ENCODE results near the gene SMO.

Gene SMO

GRCh38 chr7:129150199-129150996 lies 38.0 kb upstream of the SMO start:
- H3K27me3 ChIP-seq (ENCODE audit: control insufficient read depth in 3 of 3, insufficient read depth in 3 of 3, low read depth in 1 of 3, low read length in 3 of 3): peaks cover 0 to 15% (median 0%) of the 10 kb centered on the region in 3 experiments
- DNase-seq (ENCODE audit: low spot score): no peak

GRCh38 chr7:129157651-129158050 lies 30.8 kb upstream of the SMO start:
- Histone ChIP-seq H4K91ac (ENCODE audit: low read depth, low read length, poor library complexity) (no peak overlapping the region), H2BK5ac (ENCODE audit: low read length) (no peak overlapping the region), H3K23ac (ENCODE audit: low read depth, low read length, poor library complexity) (no peak overlapping the region), H3K4ac (ENCODE audit: low read length) (no peak overlapping the region), H3K79me1 (ENCODE audit: low read depth, low read length) (no peaks in the 10 kb centered on the region), H2AK5ac (ENCODE audit: low read depth, low read length) (no peak overlapping the region), H3K14ac (ENCODE audit: low read length) (no peak overlapping the region), H3K4me2 (ENCODE audit: insufficient read depth, low read length, poor library complexity, severe bottlenecking) (no peak overlapping the region), H3K18ac (ENCODE audit: low read length) (no peak overlapping the region), H3K4me3 (ENCODE audit: low read length in 2 of 2) (no peak overlapping the region), H2BK15ac (ENCODE audit: low read length) (no peak overlapping the region), H3K9me3 (replicated peaks in 1 of 2; ENCODE audit: control insufficient read depth in 2 of 2, insufficient read depth in 1 of 2, low read depth in 1 of 2, low read length in 2 of 2) (no peaks in the 10 kb centered on the region), H2AFZ (ENCODE audit: low read length) (no peak overlapping the region), H3K27me3 (ENCODE audit: control insufficient read depth in 3 of 3, insufficient read depth in 3 of 3, low read depth in 1 of 3, low read length in 3 of 3) (no peaks in the 10 kb centered on the region), H3K9ac (ENCODE audit: low read depth, low read length, poor library complexity) (no peak overlapping the region), H4K8ac (ENCODE audit: low read depth, low read length) (no peak overlapping the region), H2BK120ac (ENCODE audit: low read depth, low read length) (no peak overlapping the region), H3K27ac (replicated peaks; ENCODE audit: low read length) (no peak overlapping the region), H3K36me3 (replicated peaks in 1 of 2; ENCODE audit: control insufficient read depth in 2 of 2, insufficient read depth in 2 of 2, low read length in 2 of 2) (no peaks in the 10 kb centered on the region), H3K4me1 (ENCODE audit: control insufficient read depth in 2 of 2, insufficient read depth in 1 of 2, low read depth in 1 of 2, low read length in 2 of 2) (peaks cover 4 to 7% of the 10 kb centered on the region in 2 donors), H2BK12ac (ENCODE audit: low read length) (no peak overlapping the region)
- WGBS, 2 donors (ENCODE audit: extremely low coverage in 2 of 2, insufficient read length in 2 of 2, insufficient replicate concordance in 1 of 2): no CpG with 5 or more reads among the region's 9 CpGs
- no peak for DNase-seq (ENCODE audit: low spot score)

More at GRCh38 chr7:129150199-129150996, 38.0 kb upstream of the SMO start:
- WGBS, 2 donors (ENCODE audit: extremely low coverage in 2 of 2, insufficient read length in 2 of 2, insufficient replicate concordance in 1 of 2): no CpG with 5 or more reads among the region's 8 CpGs
- H3K23ac ChIP-seq (ENCODE audit: low read depth, low read length, poor library complexity): peak overlapping the region; percentile 17
- H3K9ac ChIP-seq (ENCODE audit: low read depth, low read length, poor library complexity): no peak overlapping the region
- H2AFZ ChIP-seq (ENCODE audit: low read length): no peak overlapping the region
- no peak overlapping the region for H2BK12ac ChIP-seq (ENCODE audit: low read length)
- H2BK15ac ChIP-seq (ENCODE audit: low read length): no peak overlapping the region
- no peak overlapping the region for H2AK5ac ChIP-seq (ENCODE audit: low read depth, low read length)
- H3K27ac ChIP-seq (replicated peaks; ENCODE audit: low read length): no peak overlapping the region
- H3K18ac ChIP-seq (ENCODE audit: low read length): peak overlapping the region; percentile 60
- no peak overlapping the region for H3K4ac ChIP-seq (ENCODE audit: low read length)
- H2BK120ac ChIP-seq (ENCODE audit: low read depth, low read length): no peak overlapping the region
- H3K4me3 ChIP-seq (ENCODE audit: low read length in 2 of 2): no peak overlapping the region
- H2BK5ac ChIP-seq (ENCODE audit: low read length): no peak overlapping the region
- no peaks in the 10 kb centered on the region for H3K36me3 ChIP-seq (replicated peaks in 1 of 2; ENCODE audit: control insufficient read depth in 2 of 2, insufficient read depth in 2 of 2, low read length in 2 of 2)
- peaks cover 4% of the 10 kb centered on the region for H3K79me1 ChIP-seq (ENCODE audit: low read depth, low read length)
- peaks cover 0 to 14% of the 10 kb centered on the region in 2 donors for H3K4me1 ChIP-seq (ENCODE audit: control insufficient read depth in 2 of 2, insufficient read depth in 1 of 2, low read depth in 1 of 2, low read length in 2 of 2)
- no peak overlapping the region for H3K14ac ChIP-seq (ENCODE audit: low read length)
- no peak overlapping the region for H3K4me2 ChIP-seq (ENCODE audit: insufficient read depth, low read length, poor library complexity, severe bottlenecking)
- no peak overlapping the region for H4K8ac ChIP-seq (ENCODE audit: low read depth, low read length)
- no peak overlapping the region for H4K91ac ChIP-seq (ENCODE audit: low read depth, low read length, poor library complexity)
- H3K9me3 ChIP-seq (replicated peaks in 1 of 2; ENCODE audit: control insufficient read depth in 2 of 2, insufficient read depth in 1 of 2, low read depth in 1 of 2, low read length in 2 of 2): no peaks in the 10 kb centered on the region

DNA sequence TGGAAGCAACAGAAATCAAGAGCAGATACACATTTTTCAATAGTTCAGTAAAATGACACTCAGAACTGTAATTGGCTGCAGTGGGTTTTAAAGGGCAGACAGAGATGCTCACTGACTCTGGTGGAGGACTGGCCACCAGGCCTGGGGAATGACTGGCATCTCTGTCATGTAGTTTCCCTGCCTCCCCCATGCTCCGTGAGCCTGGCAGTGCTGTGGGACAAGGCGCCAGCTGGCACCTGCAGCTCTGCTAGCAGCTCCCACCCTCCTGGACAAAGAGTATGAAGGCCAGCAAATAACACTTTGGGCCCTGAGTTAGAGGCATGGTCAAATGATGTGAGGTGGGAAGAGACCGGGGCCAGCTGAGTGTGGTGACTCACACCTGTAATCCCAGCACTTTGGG lies 28.9 kb upstream of the SMO start:
- Histone ChIP-seq H3K9ac (ENCODE audit: low read depth, low read length, poor library complexity) (no peak overlapping the region), H2AK5ac (ENCODE audit: low read depth, low read length) (no peak overlapping the region), H2BK15ac (ENCODE audit: low read length) (no peak overlapping the region), H2AFZ (ENCODE audit: low read length) (no peak overlapping the region), H3K4me2 (ENCODE audit: insufficient read depth, low read length, poor library complexity, severe bottlenecking) (no peak overlapping the region), H2BK120ac (ENCODE audit: low read depth, low read length) (no peak overlapping the region), H3K4ac (ENCODE audit: low read length) (no peak overlapping the region), H3K4me3 (ENCODE audit: low read length in 2 of 2) (no peak overlapping the region), H3K36me3 (replicated peaks in 1 of 2; ENCODE audit: control insufficient read depth in 2 of 2, insufficient read depth in 2 of 2, low read length in 2 of 2) (peaks cover 0 to 2% of the 10 kb centered on the region in 2 donors), H2BK5ac (ENCODE audit: low read length) (no peak overlapping the region), H3K14ac (ENCODE audit: low read length) (no peak overlapping the region), H3K23ac (ENCODE audit: low read depth, low read length, poor library complexity) (no peak overlapping the region), H3K9me3 (replicated peaks in 1 of 2; ENCODE audit: control insufficient read depth in 2 of 2, insufficient read depth in 1 of 2, low read depth in 1 of 2, low read length in 2 of 2) (no peaks in the 10 kb centered on the region), H3K79me1 (ENCODE audit: low read depth, low read length) (no peaks in the 10 kb centered on the region), H2BK12ac (ENCODE audit: low read length) (no peak overlapping the region), H3K18ac (ENCODE audit: low read length) (no peak overlapping the region), H4K8ac (ENCODE audit: low read depth, low read length) (no peak overlapping the region), H3K4me1 (ENCODE audit: control insufficient read depth in 2 of 2, insufficient read depth in 1 of 2, low read depth in 1 of 2, low read length in 2 of 2) (peaks cover 4 to 7% of the 10 kb centered on the region in 2 donors), H3K27ac (replicated peaks; ENCODE audit: low read length) (no peak overlapping the region), H4K91ac (ENCODE audit: low read depth, low read length, poor library complexity) (no peak overlapping the region), H3K27me3 (ENCODE audit: control insufficient read depth in 3 of 3, insufficient read depth in 3 of 3, low read depth in 1 of 3, low read length in 3 of 3) (no peaks in the 10 kb centered on the region)
- DNase-seq (ENCODE audit: low spot score): no peak
- no CpG with 5 or more reads among the region's 3 CpGs for WGBS, 2 donors (ENCODE audit: extremely low coverage in 2 of 2, insufficient read length in 2 of 2, insufficient replicate concordance in 1 of 2)

GRCh38 chr7:129160161-129160905 lies 28.1 kb upstream of the SMO start:
- Histone ChIP-seq H2BK120ac (ENCODE audit: low read depth, low read length) (no peak overlapping the region), H2BK5ac (ENCODE audit: low read length) (no peak overlapping the region), H3K27ac (replicated peaks; ENCODE audit: low read length) (no peak overlapping the region), H2BK15ac (ENCODE audit: low read length) (no peak overlapping the region), H3K4ac (ENCODE audit: low read length) (no peak overlapping the region), H3K14ac (ENCODE audit: low read length) (no peak overlapping the region), H3K27me3 (ENCODE audit: control insufficient read depth in 3 of 3, insufficient read depth in 3 of 3, low read depth in 1 of 3, low read length in 3 of 3) (no peaks in the 10 kb centered on the region), H2BK12ac (ENCODE audit: low read length) (no peak overlapping the region), H2AK5ac (ENCODE audit: low read depth, low read length) (no peak overlapping the region), H4K91ac (ENCODE audit: low read depth, low read length, poor library complexity) (no peak overlapping the region), H3K36me3 (replicated peaks in 1 of 2; ENCODE audit: control insufficient read depth in 2 of 2, insufficient read depth in 2 of 2, low read length in 2 of 2) (peaks cover 0 to 2% of the 10 kb centered on the region in 2 donors), H3K23ac (ENCODE audit: low read depth, low read length, poor library complexity) (no peak overlapping the region), H3K4me3 (ENCODE audit: low read length in 2 of 2) (no peak overlapping the region), H3K79me1 (ENCODE audit: low read depth, low read length) (no peaks in the 10 kb centered on the region), H2AFZ (ENCODE audit: low read length) (no peak overlapping the region), H4K8ac (ENCODE audit: low read depth, low read length) (no peak overlapping the region), H3K4me1 (ENCODE audit: control insufficient read depth in 2 of 2, insufficient read depth in 1 of 2, low read depth in 1 of 2, low read length in 2 of 2) (peaks cover 4 to 7% of the 10 kb centered on the region in 2 donors), H3K9ac (ENCODE audit: low read depth, low read length, poor library complexity) (no peak overlapping the region), H3K18ac (ENCODE audit: low read length) (no peak overlapping the region), H3K4me2 (ENCODE audit: insufficient read depth, low read length, poor library complexity, severe bottlenecking) (no peak overlapping the region), H3K9me3 (replicated peaks in 1 of 2; ENCODE audit: control insufficient read depth in 2 of 2, insufficient read depth in 1 of 2, low read depth in 1 of 2, low read length in 2 of 2) (no peaks in the 10 kb centered on the region)
- no peak for DNase-seq (ENCODE audit: low spot score)
- WGBS, 2 donors (ENCODE audit: extremely low coverage in 2 of 2, insufficient read length in 2 of 2, insufficient replicate concordance in 1 of 2): no CpG with 5 or more reads among the region's 3 CpGs
